GM23338 (cell line): ENCODE measurements around the gene BCL11B. TPM values are rescaled to one million over a fixed set of nuclear protein-coding genes. Genes with fewer than 3 reads are reported as not detected.

Source experiments
- ATAC-seq: fragments of 200-7000 bp; cut with Tn5 transposase; 3 replicates; pipeline ENCODE4 v1.9.1; 2020
- DNase-seq: peaks from one replicate; pipeline ENCODE4 v3.0.0-alpha.2; 2015; ENCODE audit warnings: low spot score
- H2AFZ ChIP-seq: fragments of 200-600 bp; sonication (generic); 2 replicates; pipeline ENCODE4 v1.8.0; 2016; ENCODE audit warnings: antibody characterized with exemption, mild to moderate bottlenecking, moderate library complexity
- H3F3A ChIP-seq: fragments of 200-600 bp; sonication (generic); replicated peaks from 2 replicates; pipeline ENCODE4 v1.8.0; 2017; ENCODE audit warnings: antibody characterized with exemption, mixed run types, low read depth
- H3K27ac ChIP-seq: fragments of 200-600 bp; sonication (generic); 2 replicates; pipeline ENCODE4 v1.6.1; 2016; ENCODE audit warnings: low read depth
- H3K27me3 ChIP-seq: fragments of 200-600 bp; sonication (generic); 2 replicates; pipeline ENCODE4 v1.8.0; 2016; ENCODE audit warnings: mild to moderate bottlenecking, mixed run types, moderate library complexity; ENCODE audit not compliant: insufficient read depth
- H3K36me3 ChIP-seq: fragments of 200-600 bp; sonication (generic); 2 replicates; pipeline ENCODE4 v1.8.0; 2016; ENCODE audit warnings: mild to moderate bottlenecking; ENCODE audit not compliant: insufficient read depth
- H3K4me1 ChIP-seq: fragments of 200-600 bp; sonication (generic); 2 replicates; pipeline ENCODE4 v1.8.0; 2016; ENCODE audit warnings: mild to moderate bottlenecking, moderate library complexity; ENCODE audit not compliant: insufficient read depth
- H3K4me2 ChIP-seq: fragments of 200-600 bp; sonication (generic); 2 replicates; pipeline ENCODE4 v1.7.1; 2017; ENCODE audit warnings: mixed run types
- H3K4me3 ChIP-seq: fragments of 200-600 bp; sonication (generic); 2 replicates; pipeline ENCODE4 v1.6.1; 2016; ENCODE audit warnings: mixed run types
- H3K79me2 ChIP-seq: fragments of 200-600 bp; sonication (generic); replicated peaks from 2 replicates; pipeline ENCODE4 v1.8.0; 2017; ENCODE audit warnings: mild to moderate bottlenecking; ENCODE audit not compliant: insufficient read depth
- H3K9me2 ChIP-seq: fragments of 200-600 bp; sonication (generic); 2 replicates; pipeline ENCODE4 v1.8.0; 2017; ENCODE audit not compliant: insufficient read depth
- H4K20me1 ChIP-seq: fragments of 200-600 bp; sonication (generic); replicated peaks from 2 replicates; pipeline ENCODE4 v1.8.0; 2017; ENCODE audit warnings: mild to moderate bottlenecking; ENCODE audit not compliant: insufficient read depth
- H3K27ac Mint-ChIP-seq: 2 replicates; pipeline ENCODE4 v1.8.0; 2020; ENCODE audit warnings: inconsistent platforms, mild to moderate bottlenecking, moderate library complexity, mixed read lengths
- H3K27me3 Mint-ChIP-seq: 3 replicates; pipeline ENCODE4 v1.8.0; 2022; ENCODE audit warnings: low read depth, mild to moderate bottlenecking, moderate library complexity, mixed read lengths, inconsistent platforms; ENCODE audit not compliant: insufficient read depth, poor library complexity
- H3K36me3 Mint-ChIP-seq: 3 replicates; pipeline ENCODE4 v1.8.0; 2021; ENCODE audit warnings: low read depth, mild to moderate bottlenecking, inconsistent platforms, moderate library complexity, mixed read lengths
- H3K4me1 Mint-ChIP-seq: 3 replicates; pipeline ENCODE4 v1.8.0; 2020; ENCODE audit warnings: mild to moderate bottlenecking, inconsistent platforms, mixed read lengths
- H3K4me3 Mint-ChIP-seq: 3 replicates; pipeline ENCODE4 v1.8.0; 2021; ENCODE audit warnings: moderate library complexity, mild to moderate bottlenecking, inconsistent platforms, mixed read lengths
- H3K9me3 Mint-ChIP-seq: 3 replicates; pipeline ENCODE4 v1.8.0; 2020; ENCODE audit warnings: moderate library complexity, mild to moderate bottlenecking, inconsistent platforms, mixed read lengths
- CTCF ChIP-seq, 2 experiments: fragments of 200-600 bp in 1 of 2; sonication (generic) in 1 of 2; conservative IDR thresholded peaks; 2 replicates each; pipeline versions ENCODE4 v1.5.1 to v1.6.1; 2016 to 2017; ENCODE audit warnings: antibody characterized with exemption in 2 of 2, low read depth in 2 of 2, mild to moderate bottlenecking in 2 of 2, moderate library complexity in 1 of 2
- ETS1 ChIP-seq: IDR thresholded peaks from 2 replicates; pipeline ENCODE4 v1.6.1; 2016; ENCODE audit warnings: antibody characterized with exemption
- EZH2phosphoT487 ChIP-seq: fragments of 200-600 bp; sonication (generic); IDR thresholded peaks from one replicate; pipeline ENCODE4 v1.8.1; 2018; ENCODE audit warnings: antibody characterized with exemption; ENCODE audit not compliant: unreplicated experiment
- JUNB ChIP-seq: IDR thresholded peaks from one replicate; pipeline ENCODE4 v1.6.1; 2016; ENCODE audit warnings: antibody characterized with exemption; ENCODE audit not compliant: unreplicated experiment
- NANOG ChIP-seq: IDR thresholded peaks from 2 replicates; pipeline ENCODE4 v1.6.1; 2016; ENCODE audit warnings: antibody characterized with exemption, borderline replicate concordance
- POLR2AphosphoS5 ChIP-seq: IDR thresholded peaks from 2 replicates; pipeline ENCODE4 v1.6.1; 2016; ENCODE audit warnings: antibody characterized with exemption, low read depth
- REST ChIP-seq: IDR thresholded peaks from one replicate; pipeline ENCODE4 v1.6.1; 2018; ENCODE audit warnings: antibody characterized with exemption; ENCODE audit not compliant: unreplicated experiment
- STAT1 ChIP-seq: IDR thresholded peaks from one replicate; pipeline ENCODE4 v1.6.1; 2016; ENCODE audit warnings: antibody characterized with exemption; ENCODE audit not compliant: unreplicated experiment
- ZNF331 ChIP-seq: fragments of 250-450 bp; sonication (Bioruptor Pico); IDR thresholded peaks from 2 replicates; pipeline ENCODE4 v1.5.0; 2020; ENCODE audit warnings: low read depth, mild to moderate bottlenecking, moderate library complexity
- polyA plus RNA-seq: library from polyadenylated mRNA; unstranded; fragments of >200 nt; fragmentation: Nextera tagmentation; extraction: Ambion mirVana; gene quantifications from 2 replicates; pipeline ENCODE4 v1.2.1, GENCODE V29; 2016
- total RNA-seq: library from RNA; depleted of rRNA; stranded (reverse); fragments of >200 nt; shearing (Covaris generic); gene quantifications from 2 replicates; pipeline ENCODE4 v1.2.3, GENCODE V29; 2014

Gene BCL11B
- total and polyA plus RNA-seq, 2 experiments from 2014 or later, result 2.4 to 6.7 TPM

GRCh38 chr14:99196310-99196650 lies 75.7 kb downstream of the BCL11B start:
- peaks cover 27% of the 10 kb centered on the region for H3K4me1 ChIP-seq

GRCh38 chr14:99195602-99196309 lies 76.2 kb downstream of the BCL11B start:
- peaks cover 21% of the 10 kb centered on the region for H3K27me3 Mint-ChIP-seq
- H3K4me1 ChIP-seq, result peaks cover 33% of the 10 kb centered on the region
- H3K36me3 Mint-ChIP-seq, result no peaks in the 10 kb centered on the region
- no peaks in the 10 kb centered on the region for H3K9me2 ChIP-seq
- peaks cover 69% of the 10 kb centered on the region for H3K79me2 ChIP-seq
- no peaks in the 10 kb centered on the region; the same call in 1 of the 2 replicates for H3F3A ChIP-seq
- H3K4me3 ChIP-seq, result no peak overlapping the region
- H3K36me3 ChIP-seq, result no peaks in the 10 kb centered on the region
- DNase-seq (no peak), ATAC-seq (no peak)
- peaks cover 48% of the 10 kb centered on the region for H3K4me1 Mint-ChIP-seq
- no peak overlapping the region for H2AFZ ChIP-seq
- no peaks in the 10 kb centered on the region; the same call in 2 of the 3 replicates for H3K9me3 Mint-ChIP-seq
- H3K27ac ChIP-seq, result no peak overlapping the region
- H4K20me1 ChIP-seq, result no peaks in the 10 kb centered on the region
- H3K27me3 ChIP-seq, result no peaks in the 10 kb centered on the region
- H3K4me3 Mint-ChIP-seq, result no peak overlapping the region
- no peak overlapping the region for H3K4me2 ChIP-seq
- H3K27ac Mint-ChIP-seq, result no peak overlapping the region
- TF ChIP-seq REST (no peak), ZNF331 (CRISPR knock-in tag) (no peak), POLR2AphosphoS5 (no peak), JUNB (no peak), NANOG (no peak), CTCF (conservative IDR thresholded peaks at IDR 0.05; ENCODE audit: low read depth in 2 of 2) (no peak), ETS1 (no peak), STAT1 (no peak)

More at GRCh38 chr14:99196310-99196650, 75.7 kb downstream of the BCL11B start:
- no peaks in the 10 kb centered on the region for H4K20me1 ChIP-seq
- H3K36me3 ChIP-seq, result no peaks in the 10 kb centered on the region
- no peaks in the 10 kb centered on the region for H3K36me3 Mint-ChIP-seq
- H3K27me3 ChIP-seq, result no peaks in the 10 kb centered on the region
- DNase-seq (no peak), ATAC-seq (no peak)
- no peak overlapping the region for H2AFZ ChIP-seq
- no peaks in the 10 kb centered on the region; the same call in 2 of the 3 replicates for H3K9me3 Mint-ChIP-seq
- no peak overlapping the region for H3K4me2 ChIP-seq
- no peak overlapping the region for H3K4me3 ChIP-seq
- H3K4me3 Mint-ChIP-seq, result no peak overlapping the region
- peaks cover 16% of the 10 kb centered on the region for H3K27me3 Mint-ChIP-seq
- peaks cover 69% of the 10 kb centered on the region for H3K79me2 ChIP-seq
- TF ChIP-seq ZNF331 (CRISPR knock-in tag) (no peak), EZH2phosphoT487 (no peak), REST (no peak), NANOG (no peak)
- no peaks in the 10 kb centered on the region for H3K9me2 ChIP-seq
- H3F3A ChIP-seq, result no peaks in the 10 kb centered on the region; the same call in 1 of the 2 replicates
- H3K27ac Mint-ChIP-seq, result no peak overlapping the region; the same call in 1 of the 2 replicates
- peaks cover 42% of the 10 kb centered on the region for H3K4me1 Mint-ChIP-seq
- H3K27ac ChIP-seq, result no peak overlapping the region
